CD4-positive, alpha-beta T cell treated with Interleukin-21 for 1 hour (primary cell): ENCODE measurements around the gene FAHD2A.
A peak's percentile ranks its signal among the peaks of the same experiment; 100 is the strongest.
"Not testable (repeated sequence)": the region's sequence is repeated elsewhere in the genome, so short reads cannot be mapped to it uniquely, and the experiment has no call there.

ENCODE experiments used
- DNase-seq: peaks from one replicate; pipeline ENCODE4 v3.0.0-alpha.2; 2020

FAHD2A gene, protein sequence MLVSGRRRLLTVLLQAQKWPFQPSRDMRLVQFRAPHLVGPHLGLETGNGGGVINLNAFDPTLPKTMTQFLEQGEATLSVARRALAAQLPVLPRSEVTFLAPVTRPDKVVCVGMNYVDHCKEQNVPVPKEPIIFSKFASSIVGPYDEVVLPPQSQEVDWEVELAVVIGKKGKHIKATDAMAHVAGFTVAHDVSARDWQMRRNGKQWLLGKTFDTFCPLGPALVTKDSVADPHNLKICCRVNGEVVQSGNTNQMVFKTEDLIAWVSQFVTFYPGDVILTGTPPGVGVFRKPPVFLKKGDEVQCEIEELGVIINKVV

GRCh38 chr2:95402370-95403203 lies at the start of gene FAHD2A:
FAHD2A (plus strand) TSS chr2:95402708; CDS start chr2:95405559, 2,851 bp downstream.
- DNase-seq = peak; percentile 91

- DNase-seq = no peak
These were observed 49.4 kb upstream of the FAHD2A start for GRCh38 chr2:95353055-95353575.

- no peak for DNase-seq
These were observed 48.7 kb upstream of the FAHD2A start for GRCh38 chr2:95353613-95354468.

DNA sequence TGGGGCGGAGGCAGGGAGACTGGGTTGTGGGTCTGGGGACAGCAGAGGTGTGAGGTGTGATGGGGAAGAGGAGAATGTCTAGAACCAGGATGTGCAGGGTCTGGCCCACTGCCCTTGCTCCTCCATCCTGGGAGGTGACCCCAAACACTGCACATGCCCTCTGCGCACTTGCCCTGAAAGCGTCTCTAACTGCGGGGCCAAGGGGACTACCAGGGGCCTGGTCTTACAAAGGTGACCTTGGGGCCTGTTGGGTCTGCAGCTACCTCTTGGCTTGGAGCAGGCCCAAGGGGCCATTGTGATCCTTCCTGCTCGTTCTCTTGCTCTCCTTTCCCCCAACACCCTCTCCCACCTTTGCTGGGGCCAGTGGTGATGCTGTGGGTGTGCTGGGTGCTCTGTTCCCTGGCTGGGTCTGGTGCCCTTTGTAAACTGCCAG lies 48.0 kb upstream of the FAHD2A start:
- DNase-seq = no peak

DNA sequence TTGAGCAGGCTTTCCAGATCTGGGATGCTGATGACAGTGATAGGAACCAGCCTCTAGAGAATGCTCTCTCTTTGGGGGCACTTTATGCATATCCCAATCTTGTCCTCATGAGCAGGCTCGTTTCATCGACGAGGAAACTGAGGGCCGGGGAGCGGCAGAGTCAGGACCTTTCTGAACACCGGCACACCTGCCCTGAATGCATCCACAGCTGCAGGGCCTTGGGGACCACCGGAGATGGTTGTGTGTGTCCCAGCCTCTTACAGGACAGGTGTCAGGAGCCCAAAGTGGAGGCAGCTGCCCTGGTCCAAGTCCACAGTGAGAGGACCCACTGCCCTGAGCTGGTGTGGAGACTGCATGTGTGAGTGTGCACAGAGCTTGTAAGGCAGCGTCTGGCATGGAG lies 47.6 kb upstream of the FAHD2A start:
- DNase-seq = no peak

GRCh38 chr2:95355486-95355885 lies 47.0 kb upstream of the FAHD2A start:
- not testable (repeated sequence) for DNase-seq

- DNase-seq = no peak
These were observed 45.4 kb upstream of the FAHD2A start for GRCh38 chr2:95356821-95357700.

DNA sequence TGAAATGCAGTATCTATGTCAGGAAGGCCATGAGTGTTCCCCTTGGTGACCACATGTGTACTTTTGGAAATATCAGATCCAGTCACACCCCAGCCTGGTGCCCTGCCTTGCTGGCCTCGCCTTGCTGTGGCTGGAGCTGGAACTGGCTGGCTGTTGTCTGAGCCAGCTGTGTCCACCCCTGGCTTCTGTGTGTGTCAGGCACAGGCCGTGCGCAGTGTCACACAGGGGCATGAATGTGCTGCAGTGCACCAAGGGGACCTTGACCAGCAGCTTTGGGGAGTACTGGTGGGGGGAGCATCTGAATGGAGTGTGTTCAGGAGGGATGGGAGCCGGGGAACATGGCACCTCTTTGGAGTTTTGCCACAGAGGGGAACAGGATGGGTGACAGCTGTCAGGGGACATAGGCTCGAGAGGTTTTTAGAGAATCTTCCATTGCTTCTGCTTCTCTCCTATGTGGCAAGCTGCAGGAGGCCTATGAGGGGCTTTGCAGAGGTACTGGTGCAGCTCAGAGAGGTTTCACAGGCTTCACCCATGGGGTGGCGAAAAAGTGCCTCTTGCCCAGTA lies 44.7 kb upstream of the FAHD2A start:
- no peak for DNase-seq

DNA sequence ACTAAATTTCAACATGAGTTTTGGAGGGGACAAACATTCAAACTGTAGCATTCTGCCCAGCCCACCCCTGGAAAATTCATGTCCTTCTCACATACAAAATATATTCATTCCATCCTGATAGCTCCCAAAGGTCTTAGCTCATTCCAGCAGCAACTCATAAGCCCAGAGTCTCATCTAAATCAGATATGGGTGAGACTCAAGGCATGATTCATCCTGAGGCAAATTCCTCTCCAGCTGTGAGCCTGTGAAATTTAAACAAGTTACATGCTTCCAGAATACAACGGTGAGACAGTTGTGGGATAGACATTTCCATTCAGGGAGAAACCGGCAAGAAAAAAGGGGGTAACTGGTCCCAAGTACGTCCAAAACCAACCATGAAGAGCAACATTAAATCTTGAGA lies 43.5 kb upstream of the FAHD2A start:
- no peak for DNase-seq

GRCh38 chr2:95359501-95359930 lies 43.0 kb upstream of the FAHD2A start:
- DNase-seq = no peak

DNA sequence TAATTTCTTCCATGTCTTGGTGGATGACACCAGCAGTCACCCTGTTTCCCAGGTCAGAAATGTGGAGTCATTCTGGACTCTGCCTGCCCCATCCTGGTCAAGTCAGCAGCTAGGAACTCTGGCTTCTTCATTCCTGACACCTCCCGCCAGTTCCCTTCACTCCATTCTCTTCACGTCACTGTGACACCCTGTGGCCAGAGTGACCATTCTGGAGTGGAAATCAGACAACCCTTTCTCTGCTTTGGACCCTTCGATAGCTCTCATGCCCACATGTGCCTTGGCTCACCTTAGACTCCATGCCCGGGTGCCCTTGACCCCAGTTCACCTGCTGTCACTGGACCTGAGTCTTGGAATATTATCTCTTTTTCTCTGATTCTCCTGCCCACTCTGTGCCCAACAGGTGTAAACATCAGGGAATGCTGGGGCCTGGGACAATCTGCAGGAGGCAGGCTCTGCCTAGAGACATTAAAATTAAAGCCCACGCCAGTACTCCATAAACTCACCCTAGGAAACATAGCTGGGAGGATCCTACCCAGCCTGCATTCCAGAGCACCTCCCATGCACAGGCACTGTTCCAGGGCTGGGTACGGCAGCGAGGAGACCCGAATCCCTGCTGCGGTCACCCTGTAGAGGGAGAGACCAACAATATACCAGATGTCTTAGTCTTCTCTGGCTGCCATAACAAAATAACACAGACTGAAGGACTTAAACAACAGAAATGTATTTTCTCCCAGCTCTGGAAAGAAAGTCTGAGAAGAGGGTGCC lies 41.1 kb upstream of the FAHD2A start:
- DNase-seq = no peak

GRCh38 chr2:95362486-95362885 lies 40.0 kb upstream of the FAHD2A start:
- DNase-seq = no peak

DNA sequence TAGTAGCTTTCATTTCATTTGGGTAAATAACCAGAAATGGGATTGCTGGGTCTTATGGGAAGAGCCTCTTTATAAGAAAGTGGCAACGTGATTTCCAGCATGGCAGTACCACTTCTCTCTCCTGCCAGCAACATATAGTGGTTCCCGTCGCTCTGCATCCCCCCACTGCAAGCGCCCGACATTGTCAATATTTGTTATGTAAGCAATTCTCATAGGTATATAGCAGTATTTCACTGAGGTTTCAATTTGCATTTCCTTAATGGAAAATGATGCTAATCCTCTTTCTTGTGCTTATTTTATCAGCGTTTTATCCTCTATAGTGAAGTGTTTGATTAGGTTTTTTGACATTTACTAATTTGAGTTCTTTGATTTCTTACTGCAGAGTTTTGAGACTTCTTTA lies 36.0 kb upstream of the FAHD2A start:
- no peak for DNase-seq

DNA sequence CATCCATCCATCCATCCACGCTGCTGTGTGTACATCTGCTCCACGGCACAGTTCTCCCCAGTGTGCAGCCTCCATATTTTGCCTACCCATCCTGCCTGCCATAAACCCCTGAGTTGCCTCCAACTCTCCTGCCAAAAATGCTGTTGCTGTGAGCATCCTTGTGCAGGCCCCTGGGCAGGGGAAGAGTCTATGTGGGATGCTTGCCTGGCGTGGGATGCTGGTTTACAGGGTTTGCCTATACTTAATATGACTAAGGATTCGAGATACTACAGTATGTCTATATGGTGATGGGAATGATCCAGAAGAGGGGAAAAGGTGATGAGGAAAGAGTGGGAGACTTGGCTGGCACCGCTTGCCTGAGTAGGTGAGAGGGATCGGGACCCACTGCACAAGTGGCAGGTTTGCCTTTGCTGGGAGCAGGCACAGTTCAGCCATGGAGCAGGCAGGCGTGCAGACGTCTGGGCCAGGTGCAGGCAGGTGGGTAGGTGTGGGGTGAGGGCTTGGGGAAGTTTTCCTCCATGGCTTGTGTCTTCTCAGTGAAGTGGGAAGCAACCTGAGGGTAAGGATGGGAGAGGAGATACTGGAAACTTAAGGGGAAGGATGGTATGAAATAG lies 30.2 kb upstream of the FAHD2A start:
- DNase-seq = no peak

DNA sequence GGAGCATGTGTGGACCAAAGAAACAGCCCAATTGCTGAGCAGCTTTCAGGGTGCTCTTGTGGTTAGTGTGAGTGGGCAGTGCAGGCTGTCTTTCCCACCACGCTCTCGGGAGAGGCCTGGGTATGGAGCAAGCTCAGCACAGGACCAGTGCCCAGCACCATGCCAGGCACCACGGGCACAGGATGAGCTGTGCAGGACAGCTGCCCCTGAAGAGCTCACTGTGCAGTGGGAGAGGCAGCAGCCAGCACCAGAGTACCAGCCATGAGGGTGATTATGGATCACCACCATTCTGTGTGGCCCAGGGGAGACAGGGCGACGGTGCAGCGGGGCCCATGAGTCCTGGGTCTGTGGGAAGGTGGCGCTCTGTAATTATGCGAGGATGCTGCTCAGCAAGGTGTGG lies 29.7 kb upstream of the FAHD2A start:
- DNase-seq = no peak

- no peak for DNase-seq
These were observed 28.5 kb upstream of the FAHD2A start for GRCh38 chr2:95374029-95374428.

DNA sequence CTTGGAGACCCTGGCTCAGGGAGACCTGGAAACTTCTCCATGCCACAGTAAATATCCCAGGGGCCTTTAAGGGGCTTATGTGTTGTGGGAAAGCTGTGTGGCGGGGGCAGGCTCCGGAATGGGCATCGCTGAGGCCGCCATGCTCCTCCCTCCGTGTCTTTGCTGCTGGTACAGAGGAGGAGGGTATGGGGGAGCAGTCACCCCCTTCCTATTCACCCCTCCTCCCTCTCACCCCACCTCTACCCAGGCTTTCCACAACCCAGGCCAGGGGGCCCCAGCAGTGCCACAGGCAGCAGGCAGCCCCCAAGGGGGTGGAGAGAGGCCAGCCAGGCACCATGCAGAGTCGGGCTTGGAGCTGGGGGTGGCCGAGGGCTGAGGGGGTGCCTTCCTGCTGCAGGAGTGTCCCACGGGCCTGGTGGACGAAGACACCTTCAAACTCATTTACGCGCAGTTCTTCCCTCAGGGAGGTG lies 28.0 kb upstream of the FAHD2A start:
- DNase-seq = no peak

GRCh38 chr2:95374921-95375471 lies 27.5 kb upstream of the FAHD2A start:
- no peak for DNase-seq

- no peak for DNase-seq
These were observed 26.9 kb upstream of the FAHD2A start for GRCh38 chr2:95375532-95376150.
